CD8-positive, alpha-beta memory T cell (primary cell): ENCODE results near the gene RAB31. TPM values are rescaled to one million over a fixed set of nuclear protein-coding genes. Genes with fewer than 3 reads are reported as not detected.
A peak's percentile ranks its signal among the peaks of the same experiment; 100 is the strongest.

Experiments
- CTCF ChIA-PET: fragments of 350-600 bp; sonication (Branson Sonifier 250); formaldehyde crosslinking; loops from one replicate; lab custom pipeline; 2021; ENCODE audit warnings: antibody characterized with exemption; lab: Charles Lee
- POLR2A ChIA-PET: fragments of 350-600 bp; sonication (Branson Sonifier 250); formaldehyde crosslinking; loops from one replicate; lab custom pipeline; 2021; ENCODE audit warnings: antibody characterized with exemption; lab: Charles Lee
- DNase-seq, 5 donors: peaks; one replicate each; pipeline versions ENCODE4 v3.0.0 to v3.0.0-alpha.2; 2020 to 2022; ENCODE audit warnings: mixed read lengths in 1 of 5
- H3K27ac ChIP-seq: one replicate; pipeline ENCODE4 v1.7.0; 2013; ENCODE audit warnings: low read depth, mild to moderate bottlenecking, low read length, moderate library complexity
- H3K27me3 ChIP-seq: 2 replicates; pipeline ENCODE4 v1.7.0; 2013; ENCODE audit warnings: low read length, mild to moderate bottlenecking; ENCODE audit not compliant: insufficient read depth, poor library complexity, severe bottlenecking
- H3K36me3 ChIP-seq: 2 replicates; pipeline ENCODE4 v1.7.0; 2013; ENCODE audit warnings: mild to moderate bottlenecking, low read length, moderate library complexity; ENCODE audit not compliant: insufficient read depth
- H3K4me1 ChIP-seq: 2 replicates; pipeline ENCODE4 v1.7.0; 2013; ENCODE audit warnings: mild to moderate bottlenecking, low read length, moderate library complexity; ENCODE audit not compliant: insufficient read depth
- H3K4me3 ChIP-seq: 2 replicates; pipeline ENCODE4 v1.7.0; 2013; ENCODE audit warnings: mild to moderate bottlenecking, low read length
- H3K9me3 ChIP-seq: 2 replicates; pipeline ENCODE4 v1.7.0; 2013; ENCODE audit warnings: mild to moderate bottlenecking, low read length
- H3K27ac Mint-ChIP-seq, 8 donors: one replicate each; pipeline ENCODE4 v1.8.0; 2020 to 2021; ENCODE audit warnings: mixed read lengths in 8 of 8, mild to moderate bottlenecking in 6 of 8, inconsistent platforms in 3 of 8, moderate library complexity in 3 of 8
- H3K27me3 Mint-ChIP-seq, 2 donors: one replicate each; pipeline ENCODE4 v1.8.0; 2020 to 2021; ENCODE audit warnings: mixed read lengths in 2 of 2, mild to moderate bottlenecking in 1 of 2, moderate library complexity in 1 of 2
- H3K36me3 Mint-ChIP-seq, 3 donors: one replicate each; pipeline ENCODE4 v1.8.0; 2020 to 2021; ENCODE audit warnings: mixed read lengths in 3 of 3, inconsistent platforms in 1 of 3, mild to moderate bottlenecking in 1 of 3
- H3K4me1 Mint-ChIP-seq, 3 donors: one replicate each; pipeline ENCODE4 v1.8.0; 2020 to 2021; ENCODE audit warnings: mixed read lengths in 3 of 3, inconsistent platforms in 1 of 3, mild to moderate bottlenecking in 1 of 3
- H3K4me3 Mint-ChIP-seq, 7 donors: one replicate each; pipeline ENCODE4 v1.8.0; 2020 to 2021; ENCODE audit warnings: mixed read lengths in 7 of 7, mild to moderate bottlenecking in 6 of 7, moderate library complexity in 4 of 7, inconsistent platforms in 2 of 7
- H3K9me3 Mint-ChIP-seq, 5 donors: one replicate each; pipeline ENCODE4 v1.8.0; 2020 to 2022; ENCODE audit warnings: mixed read lengths in 5 of 5, mild to moderate bottlenecking in 3 of 5, moderate library complexity in 2 of 5, inconsistent platforms in 1 of 5
- polyA plus RNA-seq: library from polyadenylated mRNA; unstranded; fragments of 300-500 nt; fragmentation: Illumina TruSeq; gene quantifications from one replicate; pipeline ENCODE4 v1.2.3, GENCODE V29; 2021
- total RNA-seq, 2 experiments: library from RNA; stranded (reverse); gene quantifications; one replicate each; pipeline ENCODE4 v1.2.3, GENCODE V29; 2021

Gene RAB31
- total and polyA plus RNA-seq, 3 experiments from 2014 or later, result 0.57 to 4.7 (median 1.1) TPM

DNA sequence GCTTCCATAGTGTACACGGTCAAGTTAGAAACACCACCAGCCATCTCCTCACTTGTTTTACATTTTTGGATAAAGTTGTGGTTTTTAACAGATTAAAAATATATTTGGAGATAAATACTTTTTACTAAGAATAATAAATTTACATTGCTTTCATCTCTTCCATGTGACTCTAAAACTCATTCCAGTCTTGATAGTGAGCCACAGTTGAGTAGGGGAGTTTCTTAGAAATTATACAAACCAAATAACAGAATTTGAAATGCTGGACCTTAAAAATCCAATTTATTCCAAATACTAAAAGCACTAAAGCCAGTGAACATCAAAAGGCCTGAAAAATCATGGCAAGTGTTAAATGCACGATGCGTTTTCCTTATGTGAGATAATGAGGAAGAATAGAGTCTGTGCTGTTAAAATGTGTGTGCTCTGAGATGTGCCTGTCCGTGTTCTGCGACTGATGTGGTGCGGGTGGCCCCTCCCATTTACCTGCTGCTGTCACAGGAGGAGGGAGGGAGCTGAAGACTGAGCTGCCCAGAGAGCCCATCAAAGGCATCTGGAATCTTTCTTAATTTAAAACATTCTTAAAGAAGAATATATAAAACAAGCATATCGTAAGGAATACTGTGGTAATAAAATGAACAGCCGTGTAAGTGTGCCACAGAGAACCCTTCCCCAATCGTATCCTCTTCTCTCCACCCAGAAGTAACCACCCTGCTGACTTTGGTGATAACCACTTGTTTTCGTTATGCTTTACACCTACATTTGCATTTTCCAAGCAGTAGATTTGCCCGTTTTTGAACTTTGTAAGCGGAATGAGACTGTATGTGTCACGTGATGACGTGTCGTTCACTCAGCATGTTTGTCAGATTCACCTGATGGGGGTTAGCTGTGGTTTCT lies 120.7 kb downstream of the RAB31 start:
- ChIA-PET POLR2A (no interaction called here), CTCF (no interaction called here)

DNA sequence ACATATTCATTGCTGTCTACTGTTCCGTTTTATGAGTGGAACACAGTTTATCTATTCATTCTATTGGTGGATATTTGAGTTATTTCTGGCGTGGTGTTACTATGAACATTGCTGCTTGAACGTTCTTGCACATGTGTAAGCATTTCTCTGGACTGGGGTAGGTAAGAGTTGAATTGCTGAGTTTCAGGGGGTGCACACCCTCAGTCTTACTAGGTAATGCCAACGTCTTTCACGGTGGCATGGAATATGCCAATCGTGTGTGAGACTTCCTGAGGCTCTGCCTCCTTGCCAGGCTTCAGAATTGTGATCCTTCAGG lies 121.3 kb downstream of the RAB31 start:
- ChIA-PET POLR2A (no interaction called here), CTCF (no interaction called here)
- no peak for DNase-seq
- H3K36me3 ChIP-seq, result no peaks in the 10 kb centered on the region
- H3K27ac Mint-ChIP-seq, result no peak overlapping the region
- no peaks in the 10 kb centered on the region for H3K4me1 ChIP-seq
- H3K4me1 Mint-ChIP-seq, result no peaks in the 10 kb centered on the region
- no peaks in the 10 kb centered on the region for H3K36me3 Mint-ChIP-seq
- peaks cover 11 to 26% of the 10 kb centered on the region in 2 donors for H3K27me3 Mint-ChIP-seq
- no peak overlapping the region for H3K4me3 ChIP-seq
- no peaks in the 10 kb centered on the region for H3K9me3 ChIP-seq
- no peaks in the 10 kb centered on the region for H3K27me3 ChIP-seq
- H3K4me3 Mint-ChIP-seq, result no peak overlapping the region
- H3K27ac ChIP-seq, result peak overlapping the region; percentile 20
- H3K9me3 Mint-ChIP-seq, result no peaks in the 10 kb centered on the region

More for the DNA sequence above, 120.7 kb downstream of the RAB31 start:
- H3K27me3 Mint-ChIP-seq, result peaks cover 11 to 26% of the 10 kb centered on the region in 2 donors
- H3K4me3 Mint-ChIP-seq, result no peak overlapping the region
- no peaks in the 10 kb centered on the region for H3K4me1 ChIP-seq
- no peak overlapping the region for H3K4me3 ChIP-seq
- H3K9me3 ChIP-seq, result no peaks in the 10 kb centered on the region
- no peak for DNase-seq
- H3K4me1 Mint-ChIP-seq, result no peaks in the 10 kb centered on the region
- no peaks in the 10 kb centered on the region for H3K36me3 ChIP-seq
- no peaks in the 10 kb centered on the region for H3K27me3 ChIP-seq
- H3K27ac ChIP-seq, result peak overlapping the region; percentile 20
- no peaks in the 10 kb centered on the region for H3K9me3 Mint-ChIP-seq
- H3K27ac Mint-ChIP-seq, result no peak overlapping the region
- H3K36me3 Mint-ChIP-seq, result no peaks in the 10 kb centered on the region

DNA sequence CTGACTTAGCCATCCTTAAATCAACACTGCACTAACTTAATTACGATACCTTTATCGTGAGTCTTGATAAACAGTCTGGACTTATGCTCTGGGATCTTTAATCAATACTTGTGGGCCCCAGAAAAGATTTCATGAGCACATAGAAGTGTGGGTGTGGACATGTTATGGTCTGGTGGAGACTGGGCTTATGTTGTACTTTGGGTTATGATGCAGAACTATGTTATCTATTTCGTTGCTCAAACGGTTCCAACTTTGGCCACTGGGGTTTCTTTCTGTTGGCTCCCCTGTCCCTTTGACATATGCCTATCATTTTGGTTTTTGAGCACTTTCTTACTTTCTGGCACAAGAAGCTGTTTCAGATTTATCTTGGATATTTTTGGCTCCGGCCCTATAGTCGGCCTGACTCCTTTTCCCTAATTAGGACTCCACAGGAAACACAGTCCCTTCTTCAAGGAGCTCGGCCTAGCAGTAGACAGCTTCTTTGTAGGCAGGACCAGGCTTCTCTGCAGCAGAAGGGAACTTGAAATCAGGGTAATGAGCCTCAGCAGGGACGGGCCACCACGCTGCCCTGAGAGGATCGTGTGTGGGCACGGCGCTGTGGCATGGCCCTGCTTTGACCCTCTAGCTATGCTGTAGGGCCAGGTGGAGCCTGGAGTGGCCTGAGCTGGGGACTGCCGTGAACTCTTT lies 123.1 kb downstream of the RAB31 start:
- ChIA-PET POLR2A (no interaction called here), CTCF (no interaction called here)
- no peaks in the 10 kb centered on the region for H3K36me3 Mint-ChIP-seq
- H3K4me1 Mint-ChIP-seq, result no peaks in the 10 kb centered on the region
- Histone ChIP-seq H3K4me1 (no peaks in the 10 kb centered on the region), H3K9me3 (no peaks in the 10 kb centered on the region), H3K4me3 (no peak overlapping the region), H3K27me3 (no peaks in the 10 kb centered on the region), H3K36me3 (no peaks in the 10 kb centered on the region), H3K27ac (no peak overlapping the region)
- peaks cover 6 to 21% of the 10 kb centered on the region in 2 donors for H3K27me3 Mint-ChIP-seq
- no peak overlapping the region for H3K27ac Mint-ChIP-seq
- H3K4me3 Mint-ChIP-seq, result no peak overlapping the region
- DNase-seq, result no peak
- no peaks in the 10 kb centered on the region for H3K9me3 Mint-ChIP-seq

DNA sequence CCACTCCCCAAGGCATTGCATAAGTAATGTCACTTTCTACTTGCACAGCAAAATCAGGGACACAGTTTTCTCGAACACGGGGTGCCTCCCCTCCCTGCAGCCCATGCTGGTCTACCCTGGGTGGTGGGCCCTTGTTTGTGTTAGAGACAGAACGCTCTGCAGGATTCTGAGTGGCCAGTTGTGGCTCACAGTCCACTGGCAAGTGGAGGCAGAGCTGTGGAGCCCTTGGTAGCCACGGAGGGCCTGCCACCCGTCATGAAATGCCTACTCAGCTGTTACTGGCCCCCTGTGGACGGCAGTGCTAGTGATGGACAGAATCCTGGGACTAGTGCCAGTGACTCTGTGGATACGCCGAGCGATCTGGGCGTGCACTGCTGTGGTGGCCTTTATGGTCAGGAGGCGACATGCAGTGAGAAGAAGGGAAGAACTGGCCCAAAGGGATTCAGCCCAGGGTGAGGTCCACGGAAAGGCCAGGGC lies 123.7 kb downstream of the RAB31 start:
- H3K27me3 ChIP-seq, result no peaks in the 10 kb centered on the region
- POLR2A ChIA-PET, result no interaction called here
- Mint-ChIP-seq H3K36me3 (no peaks in the 10 kb centered on the region), H3K27me3 (peaks cover 7 to 23% of the 10 kb centered on the region in 2 donors), H3K27ac (no peak overlapping the region), H3K9me3 (no peaks in the 10 kb centered on the region), H3K4me3 (no peak overlapping the region), H3K4me1 (no peaks in the 10 kb centered on the region)
- no peak overlapping the region for H3K27ac ChIP-seq
- no peaks in the 10 kb centered on the region for H3K9me3 ChIP-seq
- no peak for DNase-seq
- H3K4me3 ChIP-seq, result no peak overlapping the region
- no peaks in the 10 kb centered on the region for H3K36me3 ChIP-seq
- CTCF ChIA-PET, result no interaction called here
- H3K4me1 ChIP-seq, result no peaks in the 10 kb centered on the region

DNA sequence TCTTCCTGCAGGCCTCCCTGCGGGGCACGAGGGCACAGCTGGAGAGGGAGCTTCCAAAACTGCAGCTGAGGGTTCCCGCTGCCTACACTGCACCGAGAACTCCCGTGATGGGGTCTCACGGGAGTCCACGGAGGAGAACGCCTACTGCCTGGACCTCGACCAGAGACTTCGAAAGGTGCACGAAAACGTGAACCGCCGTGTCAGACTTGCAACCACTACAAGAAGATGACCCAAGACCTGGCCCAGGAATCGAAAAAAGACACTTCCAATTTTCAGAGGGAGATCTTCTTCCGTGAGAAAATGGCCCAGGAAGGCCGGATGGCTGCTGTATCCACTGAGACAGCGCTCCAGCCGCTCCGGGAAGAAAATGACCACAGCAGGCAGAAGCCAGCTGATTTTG lies 124.8 kb downstream of the RAB31 start:
- Mint-ChIP-seq H3K4me3 (no peak overlapping the region), H3K36me3 (no peaks in the 10 kb centered on the region), H3K4me1 (no peaks in the 10 kb centered on the region), H3K27me3 (peaks cover 9 to 26% of the 10 kb centered on the region in 2 donors), H3K9me3 (no peaks in the 10 kb centered on the region), H3K27ac (no peak overlapping the region)
- Histone ChIP-seq H3K9me3 (no peaks in the 10 kb centered on the region), H3K4me3 (no peak overlapping the region), H3K36me3 (no peaks in the 10 kb centered on the region), H3K27me3 (no peaks in the 10 kb centered on the region), H3K4me1 (no peaks in the 10 kb centered on the region), H3K27ac (no peak overlapping the region)
- no peak for DNase-seq
- CTCF ChIA-PET, result no interaction called here
- POLR2A ChIA-PET, result no interaction called here

DNA sequence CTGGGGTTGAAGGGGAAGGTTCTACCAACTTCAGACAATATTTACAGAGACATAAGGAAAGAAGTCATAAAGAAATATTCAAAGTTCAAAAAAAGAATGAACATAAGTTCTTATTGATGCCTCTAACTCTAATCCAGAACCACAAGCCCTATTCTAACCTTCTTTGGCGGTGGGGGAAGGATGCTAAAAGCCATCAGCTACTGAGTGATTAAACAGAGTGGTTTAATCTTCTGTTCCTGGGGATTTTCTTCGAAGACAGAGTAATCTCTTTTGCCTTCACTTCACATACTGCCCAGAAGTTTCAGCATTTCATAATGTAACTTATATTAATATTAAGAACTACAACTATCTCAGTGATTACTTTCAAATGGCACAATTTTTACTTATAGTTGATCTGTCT lies 126.5 kb downstream of the RAB31 start:
- Histone ChIP-seq H3K4me1 (no peaks in the 10 kb centered on the region), H3K4me3 (no peak overlapping the region), H3K27me3 (no peaks in the 10 kb centered on the region), H3K9me3 (no peaks in the 10 kb centered on the region), H3K36me3 (no peaks in the 10 kb centered on the region), H3K27ac (no peak overlapping the region)
- Mint-ChIP-seq H3K9me3 (no peaks in the 10 kb centered on the region), H3K27me3 (peaks cover 16 to 34% of the 10 kb centered on the region in 2 donors), H3K27ac (no peak overlapping the region), H3K4me3 (no peak overlapping the region), H3K4me1 (no peaks in the 10 kb centered on the region), H3K36me3 (no peaks in the 10 kb centered on the region)
- POLR2A ChIA-PET, result no interaction called here
- CTCF ChIA-PET, result no interaction called here
- DNase-seq, result no peak

DNA sequence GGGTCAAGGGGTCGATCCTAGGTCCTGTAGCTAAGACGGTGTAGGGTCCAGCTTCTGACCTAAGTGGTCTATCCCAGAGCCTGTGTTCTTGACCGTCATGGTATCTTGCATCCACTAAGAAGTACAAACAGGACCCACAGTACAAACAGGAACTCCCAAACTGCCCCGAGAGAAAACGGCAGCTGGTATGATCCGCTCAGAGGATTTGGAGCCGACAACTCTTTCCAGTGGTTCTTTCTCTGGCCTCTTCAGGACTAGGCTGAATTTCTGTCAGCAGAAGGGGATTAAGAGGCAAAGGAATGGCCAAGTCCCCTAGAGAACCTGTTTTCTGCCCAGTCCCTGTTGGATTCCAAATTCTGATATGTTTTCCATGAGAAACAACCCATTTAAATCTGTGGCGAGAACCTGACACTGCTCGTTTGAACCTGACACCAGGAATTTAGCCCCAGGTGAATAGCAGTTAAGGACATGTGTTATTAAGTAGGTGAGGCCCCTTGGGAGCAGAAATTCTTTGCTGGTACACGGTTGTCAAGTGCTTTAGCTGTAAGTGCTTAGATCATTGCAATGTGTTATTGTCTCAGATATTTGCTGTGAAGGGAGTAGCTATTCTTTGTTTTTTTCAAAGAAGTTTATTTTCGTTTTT lies 127.1 kb downstream of the RAB31 start:
- no peaks in the 10 kb centered on the region for H3K4me1 ChIP-seq
- DNase-seq, result no peak
- POLR2A ChIA-PET, result no interaction called here
- no peak overlapping the region for H3K27ac ChIP-seq
- H3K4me1 Mint-ChIP-seq, result no peaks in the 10 kb centered on the region
- peaks cover 16 to 35% of the 10 kb centered on the region in 2 donors for H3K27me3 Mint-ChIP-seq
- H3K9me3 Mint-ChIP-seq, result no peaks in the 10 kb centered on the region
- no peak overlapping the region for H3K4me3 ChIP-seq
- no peaks in the 10 kb centered on the region for H3K9me3 ChIP-seq
- no peaks in the 10 kb centered on the region for H3K36me3 Mint-ChIP-seq
- H3K27me3 ChIP-seq, result no peaks in the 10 kb centered on the region
- H3K27ac Mint-ChIP-seq, result no peak overlapping the region
- H3K4me3 Mint-ChIP-seq, result no peak overlapping the region
- no peaks in the 10 kb centered on the region for H3K36me3 ChIP-seq
- CTCF ChIA-PET, result interaction anchor here (0.8 kb wide), 1 partner anchor 16 kb away, joined by 3 read pairs; no protein-coding TSS in a partner anchor

DNA sequence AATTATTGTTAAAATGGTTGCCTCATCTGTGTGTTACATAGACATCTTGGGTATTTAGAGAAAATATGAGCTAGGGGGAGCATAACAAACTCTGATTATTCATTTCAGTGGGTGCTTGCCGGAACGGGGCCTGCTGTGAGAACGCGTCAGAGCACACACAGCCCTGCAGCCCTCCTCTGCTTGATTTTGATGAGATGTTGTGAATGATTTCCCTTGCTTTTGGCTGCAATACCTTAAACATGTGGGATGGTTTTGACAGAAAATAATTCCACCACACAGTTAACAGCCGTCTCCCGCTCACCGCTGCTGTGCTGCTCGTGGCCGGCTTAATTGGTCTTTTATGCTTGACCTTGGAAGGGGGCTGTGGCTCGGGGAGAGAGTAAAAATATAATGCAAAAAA lies 127.7 kb downstream of the RAB31 start:
- Mint-ChIP-seq H3K4me3 (no peak overlapping the region), H3K9me3 (no peaks in the 10 kb centered on the region), H3K36me3 (no peaks in the 10 kb centered on the region), H3K27ac (no peak overlapping the region), H3K4me1 (no peaks in the 10 kb centered on the region), H3K27me3 (peaks cover 16 to 35% of the 10 kb centered on the region in 2 donors)
- Histone ChIP-seq H3K36me3 (no peaks in the 10 kb centered on the region), H3K9me3 (no peaks in the 10 kb centered on the region), H3K4me1 (no peaks in the 10 kb centered on the region), H3K27ac (no peak overlapping the region), H3K27me3 (no peaks in the 10 kb centered on the region), H3K4me3 (no peak overlapping the region)
- ChIA-PET POLR2A (no interaction called here), CTCF (interaction anchor here (0.8 kb wide), 1 partner anchor 15 kb away, joined by 3 read pairs; no protein-coding TSS in a partner anchor)
- no peak for DNase-seq
